ENCODE data around the gene CDK18. TPM values are rescaled to one million over a fixed set of nuclear protein-coding genes. Genes with fewer than 3 reads are reported as not detected.

Gene CDK18
- polyA plus RNA-seq, 1 experiment, result 0.36 TPM

DNA sequence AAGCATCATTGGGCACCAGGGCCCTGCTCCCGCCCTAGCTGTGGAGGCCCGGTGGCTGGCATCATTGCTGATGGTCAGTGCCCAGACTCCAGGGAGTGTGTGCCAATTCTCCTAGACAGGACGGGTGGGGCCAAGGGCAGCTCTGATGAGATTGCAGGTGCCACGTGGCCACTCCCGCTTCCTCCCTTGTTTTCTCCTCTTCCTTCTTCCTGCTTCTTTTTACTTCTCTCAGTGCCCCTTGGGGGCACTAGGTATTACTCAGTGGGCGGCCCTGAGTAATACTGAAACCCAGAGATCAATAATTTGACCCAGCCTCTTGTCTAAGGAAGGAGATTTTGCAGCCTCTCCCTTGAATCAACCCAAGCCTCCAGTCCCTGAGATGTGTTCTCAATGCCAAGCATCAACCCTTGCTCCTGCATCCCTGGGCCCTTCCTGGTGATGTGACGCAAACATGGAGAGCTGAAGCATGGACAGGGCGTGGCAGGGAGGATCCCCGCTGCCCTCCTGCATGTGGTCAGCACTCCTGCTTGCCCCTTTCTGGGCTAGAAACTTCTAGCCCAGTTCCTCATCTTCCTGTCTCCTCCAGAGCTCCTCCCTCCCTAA is 32.4 kb downstream of the CDK18 start:
- POLR2A ChIA-PET, result no interaction called here
- no peak for DNase-seq (ENCODE audit: low read depth, low spot score)
- CTCF ChIA-PET, result interaction anchor here (1.0 to 2.2 kb wide), 4 partner anchors 12 to 121 kb away, joined by 3 to 11 read pairs (median 6); no protein-coding TSS in a partner anchor
- peaks cover 20% of the 10 kb centered on the region for H3K27me3 ChIP-seq (ENCODE audit: control insufficient read depth, insufficient read depth, low read length)
- H3K9me3 ChIP-seq (ENCODE audit: control insufficient read depth, insufficient read depth, low read length), result no peaks in the 10 kb centered on the region; the same call in none of the 2 replicates
- H3K4me3 ChIP-seq (ENCODE audit: low read depth, low read length), result no peak overlapping the region
- no peak overlapping the region for H3K27ac ChIP-seq (ENCODE audit: low read depth, low read length)
- TF ChIP-seq CTCF (IDR thresholded peaks at IDR 0.05; ENCODE audit: low read depth, low read length), result no peak

DNA sequence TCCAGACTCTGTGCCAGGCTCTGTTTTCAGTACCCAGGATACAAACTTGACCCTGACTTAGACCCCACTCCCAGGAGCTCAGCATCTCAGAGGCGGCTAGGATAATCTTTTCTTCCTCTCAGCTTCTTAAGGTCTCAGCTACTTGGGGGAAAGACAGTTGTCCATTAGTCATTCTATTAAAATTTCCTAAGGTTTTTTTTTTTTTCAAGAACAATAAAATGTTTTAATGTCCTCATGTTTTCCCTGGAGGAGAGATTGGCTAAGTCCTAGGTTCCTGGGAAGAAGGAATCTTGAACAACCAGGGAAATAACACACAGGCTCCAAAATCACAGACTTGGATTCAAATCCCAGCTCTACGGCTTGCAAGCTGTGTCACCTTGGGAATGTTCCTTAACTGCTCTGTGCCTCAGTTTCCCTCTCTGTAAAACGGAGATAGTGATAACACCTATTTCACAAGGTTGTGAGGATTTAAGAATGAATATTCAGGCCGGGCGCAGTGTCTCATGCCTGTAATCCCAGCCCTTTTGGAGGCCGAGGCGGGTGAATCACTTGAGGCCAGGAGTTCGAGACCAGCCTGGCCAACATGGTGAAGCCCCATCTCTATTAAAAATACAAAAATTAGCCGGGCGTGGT is 33.0 kb downstream of the CDK18 start:
- no peak for TF ChIP-seq CTCF (IDR thresholded peaks at IDR 0.05; ENCODE audit: low read depth, low read length)
- Histone ChIP-seq H3K27ac (ENCODE audit: low read depth, low read length) (no peak overlapping the region), H3K27me3 (ENCODE audit: control insufficient read depth, insufficient read depth, low read length) (peaks cover 18% of the 10 kb centered on the region), H3K9me3 (ENCODE audit: control insufficient read depth, insufficient read depth, low read length) (no peaks in the 10 kb centered on the region; the same call in none of the 2 replicates), H3K4me3 (ENCODE audit: low read depth, low read length) (no peak overlapping the region)
- ChIA-PET POLR2A (no interaction called here), CTCF (interaction anchor here (1.0 to 2.2 kb wide), 6 partner anchors 13 to 183 kb away, joined by 3 to 11 read pairs (median 6); no protein-coding TSS in a partner anchor)
- no peak for DNase-seq (ENCODE audit: low read depth, low spot score)

- no peak for TF ChIP-seq CTCF (IDR thresholded peaks at IDR 0.05; ENCODE audit: low read depth, low read length)
- POLR2A ChIA-PET, result no interaction called here
- CTCF ChIA-PET, result interaction anchor here (1.0 to 2.2 kb wide), 4 partner anchors 14 to 184 kb away, joined by 5 to 11 read pairs (median 6); no protein-coding TSS in a partner anchor
Measured at GRCh38 chr1:205538235-205538840, 33.9 kb downstream of the CDK18 start.

GRCh38 chr1:205541161-205541886 is 36.9 kb downstream of the CDK18 start:
- H3K4me3 ChIP-seq (ENCODE audit: low read depth, low read length), result no peak overlapping the region
- no peak for DNase-seq (ENCODE audit: low read depth, low spot score)
- no peak overlapping the region for H3K27ac ChIP-seq (ENCODE audit: low read depth, low read length)
- ChIA-PET POLR2A (no interaction called here), CTCF (interaction anchor here (1.0 to 1.8 kb wide), 3 partner anchors 11 to 116 kb away, joined by 3 to 7 read pairs (median 3); no protein-coding TSS in a partner anchor)
- peaks cover 22% of the 10 kb centered on the region for H3K27me3 ChIP-seq (ENCODE audit: control insufficient read depth, insufficient read depth, low read length)
- no peaks in the 10 kb centered on the region; the same call in none of the 2 replicates for H3K9me3 ChIP-seq (ENCODE audit: control insufficient read depth, insufficient read depth, low read length)
- TF ChIP-seq CTCF (IDR thresholded peaks at IDR 0.05; ENCODE audit: low read depth, low read length), result no peak

More at GRCh38 chr1:205538235-205538840, 33.9 kb downstream of the CDK18 start:
- no peak overlapping the region for H3K27ac ChIP-seq (ENCODE audit: low read depth, low read length)
- H3K4me3 ChIP-seq (ENCODE audit: low read depth, low read length), result no peak overlapping the region
- H3K9me3 ChIP-seq (ENCODE audit: control insufficient read depth, insufficient read depth, low read length), result no peaks in the 10 kb centered on the region; the same call in none of the 2 replicates
- H3K27me3 ChIP-seq (ENCODE audit: control insufficient read depth, insufficient read depth, low read length), result peaks cover 18% of the 10 kb centered on the region
- DNase-seq (ENCODE audit: low read depth, low spot score), result no peak

All from AG04450 (cell line).